DND-41 (cell line): ENCODE results near the gene TPD52L2.

Experiments used
- ATAC-seq: fragments of 200-7000 bp; cut with Tn5 transposase; 3 replicates; pipeline ENCODE4 v1.9.1; 2021; ENCODE audit warnings: low read depth; ENCODE audit not compliant: insufficient read depth
- DNase-seq: peaks from one replicate; pipeline ENCODE4 v3.0.0-alpha.2; 2020
- H2AFZ ChIP-seq: 2 replicates; pipeline ENCODE4 v1.6.0; 2012; ENCODE audit warnings: low read depth, low read length
- H3K27ac ChIP-seq: 2 replicates; pipeline ENCODE4 v1.5.1; 2012; ENCODE audit warnings: low read length, inconsistent platforms
- H3K27me3 ChIP-seq: fragments of 200-600 bp; sonication (generic); 2 replicates; pipeline ENCODE4 v1.6.0; 2012; ENCODE audit warnings: low read length, mild to moderate bottlenecking, inconsistent platforms; ENCODE audit not compliant: insufficient read depth, poor library complexity
- H3K36me3 ChIP-seq: 2 replicates; pipeline ENCODE4 v1.5.1; 2012; ENCODE audit warnings: low read length, inconsistent platforms; ENCODE audit not compliant: insufficient read depth
- H3K4me1 ChIP-seq: 2 replicates; pipeline ENCODE4 v1.5.1; 2012; ENCODE audit warnings: mild to moderate bottlenecking, low read length; ENCODE audit not compliant: insufficient read depth
- H3K4me2 ChIP-seq: 2 replicates; pipeline ENCODE4 v1.6.0; 2012; ENCODE audit warnings: mild to moderate bottlenecking, moderate library complexity, low read length, inconsistent platforms; ENCODE audit not compliant: insufficient read depth
- H3K4me3 ChIP-seq, 2 experiments: fragments of 200-600 bp in 1 of 2; shearing (Covaris generic) in 1 of 2; 2 replicates each; pipeline ENCODE4 v1.5.1; 2012 to 2016; ENCODE audit warnings: inconsistent platforms in 2 of 2, low read length in 2 of 2, mild to moderate bottlenecking in 2 of 2, low read depth in 1 of 2, moderate library complexity in 1 of 2
- H3K79me2 ChIP-seq: 2 replicates; pipeline ENCODE4 v1.6.0; 2012; ENCODE audit warnings: low read length, inconsistent platforms; ENCODE audit not compliant: insufficient read depth
- H3K9ac ChIP-seq: 2 replicates; pipeline ENCODE4 v1.6.0; 2012; ENCODE audit warnings: low read depth, mild to moderate bottlenecking, inconsistent platforms, low read length, moderate library complexity
- H3K9me3 ChIP-seq: 2 replicates; pipeline ENCODE4 v1.5.1; 2012; ENCODE audit warnings: low read length, moderate library complexity, mild to moderate bottlenecking, inconsistent platforms; ENCODE audit not compliant: insufficient read depth, severe bottlenecking
- H4K20me1 ChIP-seq: 2 replicates; pipeline ENCODE4 v1.6.0; 2012; ENCODE audit warnings: low read length; ENCODE audit not compliant: insufficient read depth
- CTCF ChIP-seq: IDR thresholded peaks from 2 replicates; pipeline ENCODE4 v1.5.1; 2012; ENCODE audit warnings: borderline replicate concordance, low read length, moderate library complexity, mild to moderate bottlenecking; ENCODE audit not compliant: poor library complexity, severe bottlenecking; ENCODE audit errors: extremely low read depth
- EZH2 ChIP-seq: IDR thresholded peaks from 3 replicates; pipeline ENCODE4 v1.6.1; 2012; ENCODE audit warnings: borderline replicate concordance, low read depth, mild to moderate bottlenecking, moderate library complexity, low read length, inconsistent platforms; ENCODE audit not compliant: severe bottlenecking

TPD52L2 gene

GRCh38 chr20:63939061-63939935 is 74.2 kb downstream of the TPD52L2 start:
- H3K4me2 ChIP-seq: no peak overlapping the region
- H3K79me2 ChIP-seq: peaks cover 38% of the 10 kb centered on the region
- no peaks in the 10 kb centered on the region for H3K27me3 ChIP-seq
- TF ChIP-seq EZH2: no peak
- no peak for TF ChIP-seq CTCF
- no peaks in the 10 kb centered on the region for H3K9me3 ChIP-seq
- no peak for DNase-seq
- ATAC-seq: peak; percentile 13; the same call in 1 of the 3 replicates
- H2AFZ ChIP-seq: no peak overlapping the region
- no peak overlapping the region for H3K9ac ChIP-seq
- H3K27ac ChIP-seq: no peak overlapping the region
- no peaks in the 10 kb centered on the region for H3K4me1 ChIP-seq
- H4K20me1 ChIP-seq: peaks cover 76% of the 10 kb centered on the region
- peaks cover 80% of the 10 kb centered on the region for H3K36me3 ChIP-seq
- no peak overlapping the region for H3K4me3 ChIP-seq

GRCh38 chr20:63940071-63940471 is 75.0 kb downstream of the TPD52L2 start:
- Histone ChIP-seq H3K36me3 (peaks cover 80% of the 10 kb centered on the region), H3K9me3 (no peaks in the 10 kb centered on the region), H3K27me3 (no peaks in the 10 kb centered on the region), H4K20me1 (peaks cover 76% of the 10 kb centered on the region), H2AFZ (no peak overlapping the region), H3K4me1 (no peaks in the 10 kb centered on the region), H3K4me3 (no peak overlapping the region), H3K4me2 (no peak overlapping the region), H3K9ac (no peak overlapping the region), H3K27ac (no peak overlapping the region), H3K79me2 (peaks cover 39% of the 10 kb centered on the region)
- TF ChIP-seq EZH2 (no peak), CTCF (no peak)
- DNase-seq: no peak
- no peak for ATAC-seq

- ATAC-seq (no peak), DNase-seq (no peak)
- TF ChIP-seq EZH2 (no peak), CTCF (no peak)
- Histone ChIP-seq H3K27ac (no peak overlapping the region), H3K79me2 (peaks cover 39% of the 10 kb centered on the region), H3K4me2 (no peak overlapping the region), H3K4me1 (no peaks in the 10 kb centered on the region), H3K4me3 (no peak overlapping the region), H4K20me1 (peaks cover 76% of the 10 kb centered on the region), H3K9ac (no peak overlapping the region), H3K9me3 (no peaks in the 10 kb centered on the region), H3K36me3 (peaks cover 80% of the 10 kb centered on the region), H2AFZ (no peak overlapping the region), H3K27me3 (no peaks in the 10 kb centered on the region)
Observed at GRCh38 chr20:63940472-63941266, 75.6 kb downstream of the TPD52L2 start.
